LNCAP (cell line): ENCODE results near the gene TRRAP.

ENCODE experiments used
- CTCF ChIP-seq: fragments of 450-650 bp; IDR thresholded peaks from 2 replicates; pipeline ENCODE4 v1.5.1; 2017; ENCODE audit warnings: mild to moderate bottlenecking

Gene TRRAP

GRCh38 chr7:99031496-99031895 lies 153.2 kb downstream of the TRRAP start:
- no peak for TF ChIP-seq CTCF

GRCh38 chr7:99032928-99033327 lies 154.6 kb downstream of the TRRAP start:
- TF ChIP-seq CTCF = no peak

- TF ChIP-seq CTCF = no peak
These were observed 155.4 kb downstream of the TRRAP start for GRCh38 chr7:99033765-99034164.

- TF ChIP-seq CTCF = no peak
These were observed 156.8 kb downstream of the TRRAP start for GRCh38 chr7:99034932-99035722.

GRCh38 chr7:99035723-99036545 lies 157.6 kb downstream of the TRRAP start:
- TF ChIP-seq CTCF = no peak

- TF ChIP-seq CTCF = peak; percentile 40; the same call in 1 of the 2 replicates
These were observed 158.3 kb downstream of the TRRAP start for GRCh38 chr7:99036546-99037111.

GRCh38 chr7:99037327-99037940 lies 159.1 kb downstream of the TRRAP start:
- TF ChIP-seq CTCF = no peak
